Endometrium (tissue), 2 donors: Measurements from ENCODE around the gene SRCAP.

Experiments used
- FAIRE-seq: peaks from 2 replicates; lab custom pipeline; 2012; peaks lifted over from hg19 to GRCh38; lab: Jason Lieb, UNC
- donor health status: control.
- donor health status: control.

The SRCAP gene

GRCh38 chr16:30737794-30738648 lies 39.0 kb downstream of the SRCAP start:
- no peak for FAIRE-seq

GRCh38 chr16:30738984-30739951 lies 40.3 kb downstream of the SRCAP start:
- FAIRE-seq: no peak

- FAIRE-seq: no peak
Observed at GRCh38 chr16:30740364-30741251, 41.6 kb downstream of the SRCAP start.

- no peak for FAIRE-seq
Observed at GRCh38 chr16:30741461-30741914, 42.5 kb downstream of the SRCAP start.

GRCh38 chr16:30743716-30744115 lies 44.7 kb downstream of the SRCAP start:
- no peak for FAIRE-seq

- no peak for FAIRE-seq
Observed at GRCh38 chr16:30744183-30744582, 45.2 kb downstream of the SRCAP start.

- FAIRE-seq: no peak
Observed at GRCh38 chr16:30745082-30745481, 46.1 kb downstream of the SRCAP start.

- no peak for FAIRE-seq
Observed at GRCh38 chr16:30746638-30747175, 47.7 kb downstream of the SRCAP start.

GRCh38 chr16:30747331-30747730 lies 48.4 kb downstream of the SRCAP start:
- FAIRE-seq: no peak

GRCh38 chr16:30747799-30748633 lies 49.0 kb downstream of the SRCAP start, which contains the start of gene PHKG2:
PHKG2 (plus strand) TSS chr16:30748425; CDS start chr16:30748821, 396 bp downstream.
- FAIRE-seq: peak; percentile 99

- FAIRE-seq: no peak
Observed at GRCh38 chr16:30748634-30749445, 49.9 kb downstream of the SRCAP start.

GRCh38 chr16:30750201-30750600 lies 51.2 kb downstream of the SRCAP start:
- no peak for FAIRE-seq

- no peak for FAIRE-seq
Observed at GRCh38 chr16:30750876-30751465, 52.0 kb downstream of the SRCAP start.

- FAIRE-seq: no peak
Observed at GRCh38 chr16:30753596-30753995, 54.6 kb downstream of the SRCAP start.

- no peak for FAIRE-seq
Observed at GRCh38 chr16:30755955-30756780, 57.2 kb downstream of the SRCAP start.

- FAIRE-seq: no peak
Observed at GRCh38 chr16:30756781-30757100, 57.8 kb downstream of the SRCAP start.

GRCh38 chr16:30757316-30757715 lies 58.3 kb downstream of the SRCAP start:
- no peak for FAIRE-seq

GRCh38 chr16:30758988-30759491 lies 60.1 kb downstream of the SRCAP start:
- no peak for FAIRE-seq
